SK-N-SH treated with all-trans-retinoic acid at 6 μM for 48 hours (cell line): ENCODE data around the gene GMIP.

Experiments used
- BACH2 ChIP-seq: fragments of 250-450 bp; sonication (Bioruptor Pico); IDR thresholded peaks from 2 replicates; pipeline ENCODE4 v1.9.0; 2021; ENCODE audit warnings: mild to moderate bottlenecking, borderline replicate concordance
- CSRNP3 ChIP-seq: fragments of 250-450 bp; sonication (Bioruptor Pico); IDR thresholded peaks from 2 replicates; pipeline ENCODE4 v1.5.1; 2021; ENCODE audit warnings: mild to moderate bottlenecking, moderate library complexity
- PATZ1 ChIP-seq: fragments of 250-450 bp; sonication (Bioruptor Pico); IDR thresholded peaks from 2 replicates; pipeline ENCODE4 v1.8.0; 2020; ENCODE audit warnings: mild to moderate bottlenecking, moderate library complexity, borderline replicate concordance
- POU6F1 ChIP-seq: fragments of 250-450 bp; sonication (Bioruptor Pico); IDR thresholded peaks from 2 replicates; pipeline ENCODE4 v1.8.0; 2021; ENCODE audit warnings: low read depth, mild to moderate bottlenecking, moderate library complexity, borderline replicate concordance
- ZFP30 ChIP-seq: fragments of 450-650 bp; formaldehyde crosslinking; IDR thresholded peaks from 2 replicates; pipeline ENCODE4 v1.5.0; 2022; ENCODE audit warnings: mild to moderate bottlenecking, moderate library complexity
- ZNF70 ChIP-seq: fragments of 450-650 bp; formaldehyde crosslinking; IDR thresholded peaks from 2 replicates; pipeline ENCODE4 v1.5.0; 2020; ENCODE audit warnings: mild to moderate bottlenecking, moderate library complexity

GRCh38 chr19:19627621-19628500 lies 15.6 kb downstream of the GMIP start, which contains the start of gene LPAR2:
- no peak for TF ChIP-seq CSRNP3 (CRISPR knock-in tag)
- TF ChIP-seq ZFP30, result no peak
- TF ChIP-seq PATZ1 (CRISPR knock-in tag), result no peak
- TF ChIP-seq BACH2 (CRISPR knock-in tag), result no peak
- TF ChIP-seq ZNF70 (CRISPR knock-in tag), result no peak
- no peak for TF ChIP-seq POU6F1
